COLO668 (cell line): ENCODE results near the gene GRIN3B.

ENCODE experiments used
- DNase-seq: peaks from one replicate; lab custom pipeline; 2025; ENCODE audit not compliant: unreplicated experiment; lab: John Stamatoyannopoulos, UW

GRIN3B gene

GRCh38 chr19:1040476-1041271 lies 40.5 kb downstream of the GRIN3B start:
- DNase-seq: peak; percentile 93

GRCh38 chr19:1041272-1041834 lies 41.1 kb downstream of the GRIN3B start:
- no peak for DNase-seq

GRCh38 chr19:1041835-1042685 lies 41.8 kb downstream of the GRIN3B start:
- DNase-seq: no peak

GRCh38 chr19:1042689-1043511 lies 42.7 kb downstream of the GRIN3B start:
- DNase-seq: no peak

- peak; percentile 70 for DNase-seq
Measured at GRCh38 chr19:1045247-1045603, 45.0 kb downstream of the GRIN3B start.

GRCh38 chr19:1046117-1046626 lies 46.0 kb downstream of the GRIN3B start:
- no peak for DNase-seq

- peak; percentile 58 for DNase-seq
Measured at GRCh38 chr19:1046836-1047695, 46.8 kb downstream of the GRIN3B start.

- peak; percentile 92 for DNase-seq
Measured at GRCh38 chr19:1047696-1048147, 47.5 kb downstream of the GRIN3B start.

- DNase-seq: no peak
Measured at GRCh38 chr19:1049106-1049505, 48.9 kb downstream of the GRIN3B start.

- no peak for DNase-seq
Measured at GRCh38 chr19:1049800-1050199, 49.6 kb downstream of the GRIN3B start.

GRCh38 chr19:1050989-1051788 lies 51.0 kb downstream of the GRIN3B start:
- DNase-seq: no peak

- DNase-seq: no peak
Measured at GRCh38 chr19:1051791-1052190, 51.6 kb downstream of the GRIN3B start.

GRCh38 chr19:1052349-1052975 lies 52.2 kb downstream of the GRIN3B start:
- no peak for DNase-seq

GRCh38 chr19:1053176-1054101 lies 53.2 kb downstream of the GRIN3B start:
- DNase-seq: no peak

- DNase-seq: no peak
Measured at GRCh38 chr19:1054102-1055027, 54.1 kb downstream of the GRIN3B start.

- DNase-seq: no peak
Measured at GRCh38 chr19:1055028-1055425, 54.8 kb downstream of the GRIN3B start.
